NCI-H345 treated with DMSO at 0.1 percent for 48 hours (cell line): ENCODE measurements around the gene ECM2.

Experiments used
- DNase-seq: peaks from one replicate; lab custom pipeline; 2025; ENCODE audit not compliant: unreplicated experiment; lab: John Stamatoyannopoulos, UW

The ECM2 gene

GRCh38 chr9:92468206-92468605 is 67.6 kb downstream of the ECM2 start:
- no peak for DNase-seq

DNA sequence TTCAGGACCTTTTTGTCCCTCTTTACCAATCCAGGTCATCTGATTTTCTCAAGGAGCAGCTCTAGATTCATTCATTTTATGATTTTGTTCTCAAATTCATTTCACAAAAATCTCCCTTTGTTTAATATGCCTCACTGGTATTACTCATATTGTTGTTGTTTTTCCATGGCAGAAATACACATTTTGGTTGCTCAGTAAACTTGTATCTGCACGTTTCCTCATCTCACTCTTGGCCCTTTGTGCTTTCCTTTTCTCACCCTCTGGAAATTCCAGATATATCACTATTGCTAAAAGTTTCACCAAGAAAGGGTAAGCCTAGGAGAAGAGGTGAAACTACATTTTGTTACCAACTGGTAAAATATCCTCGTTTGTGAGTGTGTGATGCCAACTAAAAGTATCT is 68.3 kb downstream of the ECM2 start:
- DNase-seq: no peak

- DNase-seq: no peak
Observed at GRCh38 chr9:92467041-92467440, 68.7 kb downstream of the ECM2 start.

GRCh38 chr9:92463984-92464383 is 71.8 kb downstream of the ECM2 start:
- no peak for DNase-seq

- no peak for DNase-seq
Observed at GRCh38 chr9:92463387-92463786, 72.4 kb downstream of the ECM2 start.

DNA sequence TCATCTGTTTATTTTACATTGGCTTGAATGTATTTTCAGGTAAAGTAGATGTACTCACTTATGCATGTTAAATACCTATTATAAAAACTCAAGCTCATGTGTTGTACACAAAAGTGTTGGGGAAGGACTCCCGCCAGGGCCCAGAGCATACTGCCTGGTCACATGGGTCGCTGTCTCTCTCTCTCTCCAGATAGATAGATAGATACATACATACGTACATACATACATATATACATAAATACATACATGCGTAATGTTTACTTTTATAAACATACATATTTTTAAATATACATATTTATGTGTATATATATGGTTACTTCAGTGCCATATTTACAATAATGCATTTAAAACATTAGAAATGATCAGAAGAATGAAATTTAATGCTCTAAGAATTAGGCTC is 78.2 kb downstream of the ECM2 start:
- no peak for DNase-seq

- no peak for DNase-seq
Observed at GRCh38 chr9:92455217-92455616, 80.6 kb downstream of the ECM2 start.

- DNase-seq: no peak
Observed at GRCh38 chr9:92446536-92446935, 89.3 kb downstream of the ECM2 start.
